ENCODE data around the gene ALCAM. TPM values are rescaled to one million over a fixed set of nuclear protein-coding genes. Genes with fewer than 3 reads are reported as not detected.

ALCAM gene
- 58.7 to 88.2 TPM (median 71.1 TPM) in 5 replicates for total RNA-seq (2022; extraction: Qiagen RNA extraction; ENCODE audit: low read depth)

GRCh38 chr3:105366326-105367062 lies at the start of gene ALCAM:
TSS of gene ALCAM (plus strand) at chr3:105366909.

Measured in A549 treated with DMSO at 1 μM for 4 hours (cell line).